Smooth muscle cell (in vitro differentiated cells): ENCODE results near the gene FBXL4. TPM values are rescaled to one million over a fixed set of nuclear protein-coding genes. Genes with fewer than 3 reads are reported as not detected.
A peak's percentile ranks its signal among the peaks of the same experiment; 100 is the strongest.

Experiments
- DNase-seq: peaks from one replicate; lab custom pipeline; 2025; ENCODE audit not compliant: unreplicated experiment; lab: John Stamatoyannopoulos, UW
- H2AFZ ChIP-seq: fragments of 200-600 bp; sonication (generic); 2 replicates; pipeline ENCODE4 v1.6.0; 2016; ENCODE audit warnings: antibody characterized with exemption, low read depth, mild to moderate bottlenecking
- H3F3A ChIP-seq: fragments of 200-600 bp; sonication (generic); 2 replicates; pipeline ENCODE4 v1.6.0; 2017; ENCODE audit warnings: antibody characterized with exemption, low read depth
- H3K27ac ChIP-seq: fragments of 200-600 bp; sonication (generic); 2 replicates; pipeline ENCODE4 v1.5.1; 2016; ENCODE audit warnings: low read depth, mild to moderate bottlenecking
- H3K27me3 ChIP-seq: fragments of 200-600 bp; sonication (generic); 2 replicates; pipeline ENCODE4 v1.6.1; 2016; ENCODE audit warnings: low read depth, mild to moderate bottlenecking
- H3K36me3 ChIP-seq: fragments of 200-600 bp; sonication (generic); 2 replicates; pipeline ENCODE4 v1.5.1; 2016; ENCODE audit warnings: low read depth
- H3K4me1 ChIP-seq: fragments of 200-600 bp; sonication (generic); 2 replicates; pipeline ENCODE4 v1.5.1; 2016; ENCODE audit warnings: low read depth
- H3K4me2 ChIP-seq: fragments of 200-600 bp; sonication (generic); 2 replicates; pipeline ENCODE4 v1.6.0; 2016; ENCODE audit warnings: mild to moderate bottlenecking
- H3K4me3 ChIP-seq: fragments of 200-600 bp; sonication (generic); 2 replicates; pipeline ENCODE4 v1.5.1; 2016; ENCODE audit warnings: mild to moderate bottlenecking
- H3K79me2 ChIP-seq: fragments of 200-600 bp; sonication (generic); 2 replicates; pipeline ENCODE4 v1.6.0; 2016; ENCODE audit warnings: low read depth, mild to moderate bottlenecking
- H3K9ac ChIP-seq: fragments of 200-600 bp; sonication (generic); 2 replicates; pipeline ENCODE4 v1.6.0; 2016; ENCODE audit warnings: low read depth
- H3K9me3 ChIP-seq: fragments of 200-600 bp; sonication (generic); replicated peaks from 2 replicates; pipeline ENCODE4 v1.5.1; 2016; ENCODE audit warnings: low read depth
- H4K20me1 ChIP-seq: fragments of 200-600 bp; sonication (generic); 2 replicates; pipeline ENCODE4 v1.6.0; 2016; ENCODE audit warnings: low read depth
- WGBS: methylation state at CpG from one replicate; pipeline ENCODE4 v1.1.7; 2016; ENCODE audit warnings: low lambda C conversion rate; 5-methylcytosine and 5-hydroxymethylcytosine counted together
- polyA plus RNA-seq: library from polyadenylated mRNA; unstranded; fragments of >200 nt; fragmentation: Nextera tagmentation; extraction: Ambion mirVana; gene quantifications from 2 replicates; pipeline ENCODE4 v1.2.1, GENCODE V29; 2016
- total RNA-seq: library from RNA; depleted of rRNA; stranded (reverse); fragments of >200 nt; gene quantifications from 2 replicates; pipeline ENCODE4 v1.2.3, GENCODE V29; 2014
- TF ChIP-seq, protein P1 (sequence below): fragments of 200-600 bp; sonication (generic); IDR thresholded peaks from 2 replicates; pipeline ENCODE4 v1.5.1; 2017; ENCODE audit warnings: borderline replicate concordance, mild to moderate bottlenecking, antibody characterized with exemption; ENCODE audit not compliant: insufficient read depth, poor library complexity, severe bottlenecking

The FBXL4 gene
- total and polyA plus RNA-seq, 2 experiments from 2014 or later: 7.3 to 18.8 TPM

DNA sequence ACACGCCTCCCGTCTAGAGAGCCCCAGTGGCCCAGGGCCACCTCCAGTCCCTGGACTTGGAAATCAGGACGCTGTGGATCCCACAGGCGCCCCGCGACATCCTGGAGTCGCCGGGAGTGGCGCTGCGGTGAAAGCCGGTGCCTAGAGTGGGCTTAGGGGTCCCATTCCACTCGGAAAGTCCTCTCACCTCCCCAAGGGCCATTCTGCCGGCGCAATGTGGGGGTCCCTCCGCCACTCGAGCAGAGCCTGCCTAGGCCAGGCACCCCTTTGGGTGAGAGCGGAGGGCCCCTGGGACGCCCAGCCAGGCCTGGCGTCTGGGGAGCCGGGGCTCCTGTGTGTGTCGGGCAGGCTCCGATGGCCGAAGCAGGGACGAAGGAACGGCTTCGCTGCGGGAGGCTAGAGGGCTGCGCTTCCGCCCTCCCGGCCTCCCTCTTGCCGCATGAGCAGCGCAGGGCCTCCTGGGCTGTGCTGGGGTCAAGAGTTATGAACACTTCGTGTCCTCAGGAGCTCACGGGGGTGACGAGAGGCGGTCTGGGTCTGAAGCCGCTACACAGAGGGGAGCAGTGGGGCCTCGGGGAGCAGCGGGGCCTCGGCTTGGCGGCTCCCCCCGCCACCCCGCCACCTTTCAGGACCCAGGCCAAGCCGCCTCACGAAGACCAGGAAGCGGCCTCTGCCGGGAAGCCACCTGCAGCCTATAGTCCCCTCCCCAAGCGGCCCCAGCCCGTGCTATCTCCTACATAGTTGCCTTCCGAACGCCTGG is 99.8 kb downstream of the FBXL4 start:
- no peaks in the 10 kb centered on the region for H3F3A ChIP-seq
- H3K36me3 ChIP-seq: no peaks in the 10 kb centered on the region
- H3K9ac ChIP-seq: no peak overlapping the region
- TF ChIP-seq, protein P1, sequence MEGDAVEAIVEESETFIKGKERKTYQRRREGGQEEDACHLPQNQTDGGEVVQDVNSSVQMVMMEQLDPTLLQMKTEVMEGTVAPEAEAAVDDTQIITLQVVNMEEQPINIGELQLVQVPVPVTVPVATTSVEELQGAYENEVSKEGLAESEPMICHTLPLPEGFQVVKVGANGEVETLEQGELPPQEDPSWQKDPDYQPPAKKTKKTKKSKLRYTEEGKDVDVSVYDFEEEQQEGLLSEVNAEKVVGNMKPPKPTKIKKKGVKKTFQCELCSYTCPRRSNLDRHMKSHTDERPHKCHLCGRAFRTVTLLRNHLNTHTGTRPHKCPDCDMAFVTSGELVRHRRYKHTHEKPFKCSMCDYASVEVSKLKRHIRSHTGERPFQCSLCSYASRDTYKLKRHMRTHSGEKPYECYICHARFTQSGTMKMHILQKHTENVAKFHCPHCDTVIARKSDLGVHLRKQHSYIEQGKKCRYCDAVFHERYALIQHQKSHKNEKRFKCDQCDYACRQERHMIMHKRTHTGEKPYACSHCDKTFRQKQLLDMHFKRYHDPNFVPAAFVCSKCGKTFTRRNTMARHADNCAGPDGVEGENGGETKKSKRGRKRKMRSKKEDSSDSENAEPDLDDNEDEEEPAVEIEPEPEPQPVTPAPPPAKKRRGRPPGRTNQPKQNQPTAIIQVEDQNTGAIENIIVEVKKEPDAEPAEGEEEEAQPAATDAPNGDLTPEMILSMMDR: no peak
- peak overlapping the region; percentile 86 for H3K4me2 ChIP-seq
- no peak for DNase-seq
- no peaks in the 10 kb centered on the region for H3K9me3 ChIP-seq
- peaks cover 23% of the 10 kb centered on the region for H3K4me1 ChIP-seq
- no peaks in the 10 kb centered on the region for H4K20me1 ChIP-seq
- no peaks in the 10 kb centered on the region for H3K79me2 ChIP-seq
- H2AFZ ChIP-seq: no peak overlapping the region
- H3K27ac ChIP-seq: no peak overlapping the region
- peak overlapping the region; percentile 40 for H3K4me3 ChIP-seq
- peaks cover 88% of the 10 kb centered on the region for H3K27me3 ChIP-seq
- WGBS: 13% methylated on average over 41 of the region's 51 CpGs

DNA sequence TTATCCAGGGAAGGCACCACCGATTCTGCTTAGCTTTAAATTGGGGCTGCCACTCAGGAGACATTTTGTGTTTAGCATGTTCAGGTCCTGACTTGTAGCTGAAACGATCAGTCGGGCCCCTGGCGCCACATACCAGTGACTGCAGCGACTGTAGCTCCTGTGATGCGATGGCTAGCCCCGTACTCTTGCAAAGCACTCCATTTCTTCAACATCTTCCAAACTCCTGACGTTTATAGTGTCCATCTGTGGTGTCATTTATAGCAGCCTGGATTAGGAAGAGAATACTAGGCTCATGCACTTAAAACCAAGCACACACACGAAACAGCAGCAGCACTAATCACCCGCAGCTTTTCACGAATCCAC is 100.3 kb downstream of the FBXL4 start:
- peak overlapping the region; percentile 86 for H3K4me2 ChIP-seq
- 22% methylated on average over 11 of the region's 11 CpGs for WGBS
- no peak for DNase-seq
- no peaks in the 10 kb centered on the region for H3F3A ChIP-seq
- H3K27ac ChIP-seq: no peak overlapping the region
- no peaks in the 10 kb centered on the region for H3K36me3 ChIP-seq
- no peaks in the 10 kb centered on the region for H4K20me1 ChIP-seq
- no peaks in the 10 kb centered on the region for H3K79me2 ChIP-seq
- H3K9ac ChIP-seq: no peak overlapping the region
- TF ChIP-seq, protein P1: no peak
- no peaks in the 10 kb centered on the region for H3K9me3 ChIP-seq
- H3K27me3 ChIP-seq: peaks cover 94% of the 10 kb centered on the region
- H3K4me1 ChIP-seq: peaks cover 23% of the 10 kb centered on the region
- H2AFZ ChIP-seq: no peak overlapping the region
- peak overlapping the region; percentile 40 for H3K4me3 ChIP-seq

DNA sequence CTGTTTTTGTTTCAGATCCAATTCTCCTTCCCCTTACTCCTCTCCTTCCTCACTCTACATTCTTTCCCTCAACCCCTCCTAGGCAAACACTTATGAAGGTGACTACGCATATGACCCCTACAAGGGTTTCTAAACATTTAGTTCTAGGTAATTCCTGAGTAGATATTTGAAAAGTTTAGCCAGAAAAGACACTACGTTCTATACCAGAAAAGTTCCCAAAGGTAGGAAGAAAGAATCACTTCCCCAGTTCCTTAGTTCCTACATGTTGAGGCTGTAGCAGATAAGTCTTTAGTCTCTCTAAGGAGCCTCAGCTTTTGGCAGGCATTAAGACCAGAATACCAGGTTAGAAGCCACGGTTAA is 101.7 kb downstream of the FBXL4 start:
- H3K27ac ChIP-seq: no peak overlapping the region
- peaks cover 28% of the 10 kb centered on the region for H3K4me1 ChIP-seq
- no peaks in the 10 kb centered on the region for H3K79me2 ChIP-seq
- H3F3A ChIP-seq: no peaks in the 10 kb centered on the region
- H3K4me3 ChIP-seq: no peak overlapping the region
- H4K20me1 ChIP-seq: no peaks in the 10 kb centered on the region
- TF ChIP-seq, protein P1: no peak
- H3K27me3 ChIP-seq: peaks cover 99% of the 10 kb centered on the region
- no peaks in the 10 kb centered on the region for H3K36me3 ChIP-seq
- no peaks in the 10 kb centered on the region for H3K9me3 ChIP-seq
- 56% methylated on average over 3 of the region's 3 CpGs for WGBS
- DNase-seq: no peak
- H3K4me2 ChIP-seq: no peak overlapping the region
- no peak overlapping the region for H3K9ac ChIP-seq
- no peak overlapping the region for H2AFZ ChIP-seq
